Activated CD4-positive, alpha-beta T cell treated with anti-CD3 and anti-CD28 coated beads for 36 hours (primary cell): Measurements from ENCODE around the gene NRAS. TPM values are rescaled to one million over a fixed set of nuclear protein-coding genes. Genes with fewer than 3 reads are reported as not detected.

ENCODE experiments used
- ATAC-seq: fragments of 200-7000 bp; cut with Tn5 transposase; one replicate; pipeline ENCODE4 v1.10.0; 2021; ENCODE audit warnings: mild to moderate bottlenecking, moderate library complexity
- CTCF ChIA-PET: fragments of 350-600 bp; sonication (Branson Sonifier 250); formaldehyde crosslinking; loops from one replicate; lab custom pipeline; 2021; ENCODE audit warnings: antibody characterized with exemption; lab: Charles Lee
- POLR2A ChIA-PET: fragments of 350-600 bp; sonication (Branson Sonifier 250); formaldehyde crosslinking; loops from one replicate; lab custom pipeline; 2021; ENCODE audit warnings: antibody characterized with exemption, inconsistent platforms; lab: Charles Lee
- DNase-seq: peaks from one replicate; pipeline ENCODE4 v3.0.0-alpha.2; 2020
- H3K27ac Mint-ChIP-seq: one replicate; pipeline ENCODE4 v1.8.0; 2021; ENCODE audit warnings: mixed read lengths
- H3K27me3 Mint-ChIP-seq: one replicate; pipeline ENCODE4 v1.8.0; 2021; ENCODE audit warnings: mixed read lengths
- H3K36me3 Mint-ChIP-seq: one replicate; pipeline ENCODE4 v1.8.0; 2021; ENCODE audit warnings: low read depth, mixed read lengths
- H3K4me1 Mint-ChIP-seq: one replicate; pipeline ENCODE4 v1.8.0; 2021; ENCODE audit warnings: mixed read lengths
- H3K4me3 Mint-ChIP-seq: one replicate; pipeline ENCODE4 v1.8.0; 2021; ENCODE audit warnings: mild to moderate bottlenecking, moderate library complexity, mixed read lengths
- H3K9me3 Mint-ChIP-seq: one replicate; pipeline ENCODE4 v1.8.0; 2021; ENCODE audit warnings: low read depth, mixed read lengths
- intact Hi-C, 2 experiments: fragments of 100-400 bp; cut with DNase I in 1 of 2; cut with micrococcal nuclease in 1 of 2; formaldehyde crosslinking; loops; one replicate each; pipeline versions ENCODE4 v1.14.2 to v1.15.1; 2022 to 2024; cut with DNase I, micrococcal nuclease
- total RNA-seq, 2 experiments: library from RNA; stranded (reverse); gene quantifications; one replicate each; pipeline ENCODE4 v1.2.3, GENCODE V29; 2021

NRAS gene
- total RNA-seq, 2 experiments from 2014 or later = 53.0 to 55.0 TPM

DNA sequence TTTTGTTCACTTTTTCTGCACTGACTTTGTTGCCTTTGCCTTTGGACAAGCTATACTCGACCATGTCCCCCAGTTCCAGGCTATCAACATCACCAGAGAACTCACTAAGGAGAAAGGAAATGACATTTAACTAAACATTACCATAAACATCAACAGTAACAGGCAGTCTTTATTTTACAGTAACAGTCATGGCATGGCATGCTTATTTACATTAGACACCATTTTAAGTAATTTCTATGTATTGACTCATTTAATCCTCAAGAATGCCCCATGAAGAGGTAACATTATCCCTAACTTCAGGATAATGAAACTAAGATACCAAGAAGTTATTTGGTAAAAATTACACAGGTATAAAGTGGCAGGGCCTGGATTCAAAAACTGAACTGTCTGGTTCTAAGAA lies 8.7 kb upstream of the NRAS start:
- no peaks in the 10 kb centered on the region for H3K9me3 Mint-ChIP-seq
- DNase-seq = no peak
- peaks cover 76% of the 10 kb centered on the region for H3K36me3 Mint-ChIP-seq
- no peak overlapping the region for H3K4me3 Mint-ChIP-seq
- ATAC-seq = no peak
- ChIA-PET POLR2A (no interaction called here), CTCF (no interaction called here)
- peak overlapping the region; percentile 24 for H3K27ac Mint-ChIP-seq
- H3K27me3 Mint-ChIP-seq = no peaks in the 10 kb centered on the region
- peaks cover 2% of the 10 kb centered on the region for H3K4me1 Mint-ChIP-seq
- intact Hi-C loops = no loop called here

DNA sequence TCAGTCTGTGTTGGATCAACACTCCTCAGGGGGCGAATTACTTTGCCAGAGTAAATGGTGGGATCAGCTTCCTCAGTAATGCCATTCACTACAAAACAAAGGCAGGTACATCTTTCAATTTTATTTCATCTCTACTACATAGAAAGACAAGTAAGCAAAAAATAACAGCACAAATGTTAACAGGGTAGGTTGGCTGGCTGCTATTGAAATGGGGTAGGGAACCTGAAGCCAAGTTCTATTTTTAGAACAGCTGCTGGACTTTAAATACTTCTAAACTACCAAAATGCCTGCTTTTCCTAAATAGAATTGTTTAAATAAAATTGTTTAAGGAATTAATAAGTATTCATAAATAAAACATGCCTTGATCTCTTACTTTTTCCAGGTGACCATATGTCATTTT lies 7.3 kb upstream of the NRAS start:
- DNase-seq (no peak), ATAC-seq (no peak)
- intact Hi-C loops = no loop called here
- peak overlapping the region; percentile 85 for H3K27ac Mint-ChIP-seq
- peaks cover 75% of the 10 kb centered on the region for H3K36me3 Mint-ChIP-seq
- ChIA-PET CTCF (interaction anchor here (0.7 to 0.8 kb wide), 2 partner anchors 8 to 1659 kb away, joined by 3 read pairs; no protein-coding TSS in a partner anchor), POLR2A (no interaction called here)
- no peaks in the 10 kb centered on the region for H3K9me3 Mint-ChIP-seq
- no peaks in the 10 kb centered on the region for H3K27me3 Mint-ChIP-seq
- H3K4me1 Mint-ChIP-seq = peaks cover 7% of the 10 kb centered on the region
- H3K4me3 Mint-ChIP-seq = no peak overlapping the region

DNA sequence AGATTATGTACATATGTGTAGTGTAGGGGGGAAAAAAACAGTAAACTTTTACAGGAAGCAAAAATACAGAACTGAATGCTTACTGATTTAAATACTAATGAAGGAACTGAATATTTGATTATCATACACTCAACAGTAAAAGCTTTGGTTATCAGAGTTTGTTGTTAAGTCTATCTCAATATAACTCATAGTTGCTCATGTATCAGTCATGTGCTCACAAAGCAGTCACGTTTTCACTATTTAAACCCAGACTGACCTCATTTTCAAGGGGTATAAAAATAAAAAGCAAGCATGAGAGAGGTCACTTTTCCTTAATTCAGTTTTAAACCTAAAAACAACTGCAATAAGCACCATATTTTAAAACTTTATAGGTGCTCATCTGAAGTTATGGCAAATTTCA lies 6.9 kb upstream of the NRAS start:
- ChIA-PET CTCF (interaction anchor here (0.7 to 0.8 kb wide), 2 partner anchors 8 to 1660 kb away, joined by 3 read pairs; no protein-coding TSS in a partner anchor), POLR2A (interaction anchor here (0.6 kb wide), 1 partner anchor 15 kb away, joined by 4 read pairs; no protein-coding TSS in a partner anchor)
- DNase-seq (no peak), ATAC-seq (no peak)
- Mint-ChIP-seq H3K9me3 (no peaks in the 10 kb centered on the region), H3K36me3 (peaks cover 77% of the 10 kb centered on the region), H3K4me1 (peaks cover 10% of the 10 kb centered on the region), H3K27me3 (no peaks in the 10 kb centered on the region), H3K4me3 (no peak overlapping the region), H3K27ac (peak overlapping the region; percentile 39)
- intact Hi-C loops = no loop called here

DNA sequence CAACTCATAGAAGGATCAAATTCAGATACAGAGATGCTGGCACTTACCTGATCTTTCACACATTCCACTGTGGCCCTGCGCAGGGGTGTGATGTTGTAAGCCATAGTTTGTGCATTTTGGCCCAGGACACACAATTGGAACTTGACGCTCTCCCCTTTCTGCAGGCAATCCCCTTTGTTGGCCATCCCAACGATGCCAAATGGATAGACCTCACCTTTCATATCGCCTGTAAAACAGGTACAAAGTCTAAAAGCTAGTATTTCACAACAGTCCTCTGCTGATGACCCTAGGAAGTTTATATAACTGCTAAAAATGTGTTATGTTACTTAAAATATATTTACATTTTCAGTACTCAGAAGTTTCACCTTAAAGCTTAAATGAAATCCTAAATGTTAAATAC lies 3.9 kb upstream of the NRAS start:
- ChIA-PET POLR2A (interaction anchor here (0.7 kb wide), 1 partner anchor 21 kb away, joined by 3 read pairs; no protein-coding TSS in a partner anchor), CTCF (interaction anchor here (1.1 to 1.2 kb wide), 3 partner anchors 17 to 282 kb away, joined by 3 to 4 read pairs (median 3); no protein-coding TSS in a partner anchor)
- Mint-ChIP-seq H3K9me3 (no peaks in the 10 kb centered on the region), H3K27ac (peak overlapping the region; percentile 41), H3K36me3 (peaks cover 78% of the 10 kb centered on the region), H3K27me3 (no peaks in the 10 kb centered on the region), H3K4me3 (no peak overlapping the region), H3K4me1 (peaks cover 22% of the 10 kb centered on the region)
- no peak for DNase-seq
- intact Hi-C loops = no loop called here
- ATAC-seq = no peak

DNA sequence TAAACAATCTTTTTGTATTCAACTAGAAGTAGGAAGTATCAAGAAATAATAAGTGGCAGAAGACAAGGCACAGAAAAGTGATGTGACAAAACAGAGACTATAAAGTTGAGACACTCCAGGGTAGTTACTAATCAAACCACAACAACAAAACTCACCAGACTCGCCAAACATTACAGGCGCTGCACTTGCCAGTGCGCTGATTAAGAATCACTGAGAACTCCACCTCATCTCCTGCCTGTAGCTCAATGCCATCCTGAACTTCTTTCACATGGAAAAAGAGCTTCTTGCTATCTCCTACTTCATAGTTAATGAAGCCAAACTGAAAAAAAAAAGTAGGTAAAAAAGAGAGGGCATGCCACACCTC lies 2.8 kb upstream of the NRAS start:
- H3K4me3 Mint-ChIP-seq = no peak overlapping the region
- intact Hi-C loops = loop anchor here (5.0 to 10.0 kb wide), 3 partner anchors 372 to 907 kb away; partner anchors contain the start of genes PTPN22 (in 1 of the 2) and RSBN1 (in 1 of the 2)
- POLR2A ChIA-PET = no interaction called here
- H3K9me3 Mint-ChIP-seq = no peaks in the 10 kb centered on the region
- H3K36me3 Mint-ChIP-seq = peaks cover 70% of the 10 kb centered on the region
- CTCF ChIA-PET = interaction anchor here (1.1 to 1.2 kb wide), 3 partner anchors 12 to 28 kb away, joined by 3 to 5 read pairs (median 4); no protein-coding TSS in a partner anchor
- ATAC-seq (no peak), DNase-seq (no peak)
- peaks cover 24% of the 10 kb centered on the region for H3K4me1 Mint-ChIP-seq
- H3K27ac Mint-ChIP-seq = peak overlapping the region; percentile 48
- H3K27me3 Mint-ChIP-seq = no peaks in the 10 kb centered on the region

DNA sequence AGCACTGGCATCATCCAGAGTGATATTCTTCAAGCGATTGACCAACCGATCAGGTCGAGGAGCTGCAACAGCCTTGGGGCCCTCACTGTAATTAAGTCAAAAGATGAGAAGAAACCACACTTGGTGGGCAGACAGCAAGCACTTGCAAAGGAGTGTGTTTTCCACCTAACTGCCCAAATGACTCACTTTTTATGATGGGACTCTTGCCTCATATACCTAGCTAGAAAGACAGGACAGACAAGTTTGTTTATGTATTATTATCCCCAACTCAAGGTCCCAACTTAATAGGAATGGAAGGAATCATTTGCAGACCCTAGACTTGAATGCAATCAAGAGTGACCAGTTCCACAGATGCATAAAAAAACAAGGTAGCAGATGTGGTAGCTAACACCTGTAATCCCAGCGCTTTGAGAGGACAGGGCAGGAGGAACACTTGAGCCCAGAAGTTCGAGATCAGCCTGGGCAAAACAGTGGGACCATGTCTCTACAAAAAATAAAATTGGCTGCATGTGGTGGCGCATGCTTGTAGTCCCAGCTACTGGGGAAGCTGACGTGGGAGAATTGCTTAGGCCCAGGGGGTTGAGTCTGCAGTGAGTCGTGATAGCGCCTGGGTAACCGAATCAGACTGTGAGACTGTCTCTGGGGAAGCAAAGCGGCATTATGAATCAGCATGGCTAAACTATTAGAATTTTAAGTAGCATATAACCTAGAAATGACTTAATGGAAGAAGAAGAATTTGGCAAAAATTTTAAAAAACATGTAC lies 2.3 kb upstream of the NRAS start:
- ATAC-seq (peak; percentile 34), DNase-seq (peak; percentile 39)
- no peaks in the 10 kb centered on the region for H3K27me3 Mint-ChIP-seq
- POLR2A ChIA-PET = no interaction called here
- intact Hi-C loops = loop anchor here (5.0 to 10.0 kb wide), 3 partner anchors 372 to 907 kb away; partner anchors contain the start of genes PTPN22 (in 1 of the 2) and RSBN1 (in 1 of the 2)
- no peak overlapping the region for H3K4me3 Mint-ChIP-seq
- no peaks in the 10 kb centered on the region for H3K9me3 Mint-ChIP-seq
- CTCF ChIA-PET = interaction anchor here (0.6 to 1.2 kb wide), 2 partner anchors 11 to 24 kb away, joined by 3 to 5 read pairs; no protein-coding TSS in a partner anchor
- peak overlapping the region; percentile 48 for H3K27ac Mint-ChIP-seq
- peaks cover 70% of the 10 kb centered on the region for H3K36me3 Mint-ChIP-seq
- H3K4me1 Mint-ChIP-seq = peaks cover 30% of the 10 kb centered on the region

DNA sequence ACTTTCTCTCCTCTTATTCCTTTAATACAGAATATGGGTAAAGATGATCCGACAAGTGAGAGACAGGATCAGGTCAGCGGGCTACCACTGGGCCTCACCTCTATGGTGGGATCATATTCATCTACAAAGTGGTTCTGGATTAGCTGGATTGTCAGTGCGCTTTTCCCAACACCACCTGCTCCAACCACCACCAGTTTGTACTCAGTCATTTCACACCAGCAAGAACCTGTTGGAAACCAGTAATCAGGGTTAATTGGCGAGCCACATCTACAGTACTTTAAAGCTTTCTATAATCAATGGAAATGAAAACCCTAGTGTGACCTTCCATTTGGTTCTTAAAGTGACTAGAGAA lies 643 bp downstream of the NRAS start:
- peak; percentile 8 for ATAC-seq
- Mint-ChIP-seq H3K4me3 (peak overlapping the region; percentile 95), H3K9me3 (no peaks in the 10 kb centered on the region), H3K4me1 (peaks cover 30% of the 10 kb centered on the region), H3K36me3 (peaks cover 54% of the 10 kb centered on the region), H3K27ac (peak overlapping the region; percentile 97), H3K27me3 (no peaks in the 10 kb centered on the region)
- POLR2A ChIA-PET = interaction anchor here (0.6 to 1.4 kb wide), 5 partner anchors 23 to 64 kb away, joined by 3 to 4 read pairs (median 3); partner anchors contain the start of genes CSDE1 and SIKE1
- CTCF ChIA-PET = interaction anchor here (0.7 to 2.3 kb wide), 7 partner anchors 8 to 66 kb away, joined by 3 to 5 read pairs (median 4); partner anchors contain the start of genes AMPD1, CSDE1 and SIKE1
- intact Hi-C loops = loop anchor here (1.0 to 10.0 kb wide), 13 partner anchors 41 to 904 kb away; partner anchors contain the start of genes BCAS2 (in 2 of the 2), CSDE1 (in 2 of the 2), SIKE1 (in 2 of the 2) and DCLRE1B (in 1 of the 2)
- DNase-seq = no peak

DNA sequence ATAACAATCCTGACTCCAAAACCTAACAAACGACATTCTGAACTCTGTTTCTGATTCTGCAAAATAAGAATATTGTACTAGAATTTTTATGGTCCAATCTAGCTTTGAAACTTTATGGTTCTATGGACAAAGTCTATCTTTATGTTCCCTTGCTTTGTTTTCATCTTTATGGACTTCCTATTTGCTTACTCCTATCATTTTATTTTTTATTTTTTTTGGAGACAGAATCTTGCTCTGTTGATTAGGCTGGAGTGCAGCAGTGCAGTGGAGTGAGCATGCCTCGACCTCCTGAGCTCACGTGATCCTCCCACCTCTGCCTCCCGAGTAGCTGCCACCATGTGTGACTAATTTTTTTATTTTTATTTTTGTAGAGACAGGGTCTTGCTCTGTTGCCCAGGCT lies 3.6 kb downstream of the NRAS start:
- H3K27ac Mint-ChIP-seq = no peak overlapping the region
- no peak for ATAC-seq
- no peaks in the 10 kb centered on the region for H3K27me3 Mint-ChIP-seq
- peaks cover 45% of the 10 kb centered on the region for H3K36me3 Mint-ChIP-seq
- H3K9me3 Mint-ChIP-seq = no peaks in the 10 kb centered on the region
- H3K4me1 Mint-ChIP-seq = peaks cover 19% of the 10 kb centered on the region
- H3K4me3 Mint-ChIP-seq = no peak overlapping the region
- no peak for DNase-seq
- CTCF ChIA-PET = interaction anchor here (0.9 kb wide), 1 partner anchor 304 kb away, joined by 3 read pairs; no protein-coding TSS in a partner anchor
- intact Hi-C loops = loop anchor here in 1 of 2 experiments (10.0 kb wide), 1 partner anchor 838 kb away; the partner anchor contains the start of gene PTPN22
- POLR2A ChIA-PET = no interaction called here

DNA sequence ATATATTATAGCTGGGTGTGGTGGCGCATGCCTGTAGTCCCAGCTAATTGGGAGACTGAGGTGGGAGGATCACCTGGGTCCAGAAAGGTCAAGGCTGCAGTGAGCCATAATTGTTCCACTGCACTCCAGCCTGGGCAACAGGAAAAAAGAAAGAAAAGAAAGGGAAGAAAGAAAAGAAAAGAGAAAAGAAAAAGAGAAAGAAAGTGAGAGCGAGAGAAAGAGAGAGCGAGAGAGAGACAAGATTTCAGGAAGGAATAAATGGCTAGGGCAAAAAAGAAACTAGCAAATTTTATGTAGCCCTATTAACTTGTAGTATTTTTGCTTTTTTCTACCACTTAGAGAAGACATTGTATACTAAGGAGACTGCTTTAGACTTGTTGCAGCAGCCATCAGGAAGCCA lies 6.2 kb downstream of the NRAS start:
- POLR2A ChIA-PET = no interaction called here
- no peaks in the 10 kb centered on the region for H3K9me3 Mint-ChIP-seq
- H3K4me1 Mint-ChIP-seq = peaks cover 9% of the 10 kb centered on the region
- no peak for ATAC-seq
- CTCF ChIA-PET = no interaction called here
- H3K36me3 Mint-ChIP-seq = peaks cover 41% of the 10 kb centered on the region
- H3K27me3 Mint-ChIP-seq = no peaks in the 10 kb centered on the region
- H3K4me3 Mint-ChIP-seq = no peak overlapping the region
- intact Hi-C loops = loop anchor here in 1 of 2 experiments (10.0 kb wide), 1 partner anchor 836 kb away; the partner anchor contains the start of gene PTPN22
- no peak for DNase-seq
- H3K27ac Mint-ChIP-seq = no peak overlapping the region

DNA sequence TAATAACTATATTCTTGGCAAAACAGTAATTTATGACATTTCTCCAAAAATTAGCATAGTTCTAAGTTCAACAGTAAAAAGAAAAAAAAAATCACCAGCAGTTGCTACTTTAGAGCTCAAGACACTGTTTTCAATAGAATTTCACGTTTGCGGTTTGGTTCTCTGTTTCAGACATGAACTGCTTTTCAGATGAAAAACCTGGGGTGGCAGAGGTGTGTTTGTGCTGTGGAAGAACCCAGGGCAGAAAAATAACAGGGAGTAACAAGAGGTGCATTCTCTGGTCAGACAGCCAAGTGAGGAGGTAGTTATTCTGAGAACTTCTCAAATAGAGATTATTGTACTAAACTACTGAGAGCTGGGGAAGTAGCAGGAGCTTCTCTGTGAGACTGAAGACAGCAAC lies 9.0 kb downstream of the NRAS start:
- H3K36me3 Mint-ChIP-seq = peaks cover 32% of the 10 kb centered on the region
- no peak overlapping the region for H3K27ac Mint-ChIP-seq
- intact Hi-C loops = no loop called here
- peaks cover 2% of the 10 kb centered on the region for H3K4me1 Mint-ChIP-seq
- ChIA-PET CTCF (interaction anchor here (0.7 to 1.5 kb wide), 4 partner anchors 12 to 1374 kb away, joined by 3 to 5 read pairs (median 4); no protein-coding TSS in a partner anchor), POLR2A (no interaction called here)
- H3K9me3 Mint-ChIP-seq = no peaks in the 10 kb centered on the region
- no peak overlapping the region for H3K4me3 Mint-ChIP-seq
- ATAC-seq (no peak), DNase-seq (no peak)
- H3K27me3 Mint-ChIP-seq = no peaks in the 10 kb centered on the region

DNA sequence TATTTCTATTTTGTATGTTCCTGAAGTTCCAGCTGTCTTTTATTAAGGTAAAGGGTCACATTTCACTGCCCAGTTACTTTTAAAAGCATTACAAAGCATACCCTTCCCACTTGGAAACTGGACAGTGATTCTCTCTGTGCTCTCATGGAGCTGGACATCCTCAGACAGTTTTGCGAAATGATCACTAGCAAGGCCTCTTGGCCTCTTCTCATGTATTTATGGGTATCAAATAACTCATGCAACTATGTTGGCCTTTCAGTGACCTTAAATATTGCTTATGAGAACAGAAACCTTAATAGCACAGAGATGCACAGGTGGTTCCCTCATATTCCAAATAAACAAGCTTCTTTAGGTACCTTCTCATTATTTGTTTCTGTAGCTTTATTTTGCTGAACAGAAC lies 13.3 kb downstream of the NRAS start:
- CTCF ChIA-PET = interaction anchor here (1.1 to 1.2 kb wide), 3 partner anchors 12 to 35 kb away, joined by 3 to 4 read pairs (median 3); no protein-coding TSS in a partner anchor
- H3K27ac Mint-ChIP-seq = no peak overlapping the region
- no peak for ATAC-seq
- no peak overlapping the region for H3K4me3 Mint-ChIP-seq
- POLR2A ChIA-PET = no interaction called here
- intact Hi-C loops = no loop called here
- H3K36me3 Mint-ChIP-seq = peaks cover 18% of the 10 kb centered on the region
- peaks cover 2% of the 10 kb centered on the region for H3K4me1 Mint-ChIP-seq
- no peaks in the 10 kb centered on the region for H3K9me3 Mint-ChIP-seq
- no peaks in the 10 kb centered on the region for H3K27me3 Mint-ChIP-seq
- no peak for DNase-seq
